ENCODE results near the gene CBL.

The CBL gene

DNA sequence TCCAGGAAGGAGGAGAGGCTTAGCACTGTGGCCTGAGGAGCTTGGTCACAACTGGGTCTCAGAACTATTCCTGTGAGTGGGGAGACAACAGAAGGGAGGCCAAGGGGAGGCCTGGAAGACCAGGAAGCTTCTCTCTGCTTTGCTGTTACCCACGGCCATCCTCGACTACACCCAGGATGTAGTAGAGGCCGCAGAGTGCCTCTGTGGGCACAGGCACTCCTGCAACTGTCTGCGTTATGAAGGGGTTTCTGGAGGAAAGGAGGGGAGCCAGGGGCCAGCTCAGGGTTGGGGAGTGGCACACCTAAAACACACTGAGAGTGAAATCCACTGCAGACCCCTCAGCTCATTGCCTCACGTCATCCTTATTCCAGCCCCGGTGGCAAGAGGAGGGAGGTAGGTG lies 144.2 kb downstream of the CBL start:
- FAIRE-seq, result no peak

DNA sequence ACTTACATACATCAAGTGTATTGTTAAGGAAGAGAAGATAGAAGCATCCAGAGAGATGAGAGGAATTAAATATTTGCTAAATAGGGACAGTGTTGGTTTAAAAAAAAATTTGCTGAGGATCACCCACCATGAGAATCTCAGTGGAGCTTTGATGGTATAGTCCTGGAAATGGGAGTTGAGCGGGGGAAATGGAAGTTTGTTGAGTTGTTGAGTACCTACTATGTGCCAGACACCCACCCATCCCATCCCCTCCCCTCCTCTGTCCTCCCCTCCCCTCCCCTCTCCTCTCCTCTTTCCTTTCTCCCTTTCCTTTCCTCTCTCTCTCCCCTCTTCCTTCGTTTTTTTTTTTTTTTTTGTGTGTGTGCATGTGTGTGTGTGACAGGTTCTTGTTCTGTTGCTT lies 145.1 kb downstream of the CBL start:
- FAIRE-seq, result no peak

DNA sequence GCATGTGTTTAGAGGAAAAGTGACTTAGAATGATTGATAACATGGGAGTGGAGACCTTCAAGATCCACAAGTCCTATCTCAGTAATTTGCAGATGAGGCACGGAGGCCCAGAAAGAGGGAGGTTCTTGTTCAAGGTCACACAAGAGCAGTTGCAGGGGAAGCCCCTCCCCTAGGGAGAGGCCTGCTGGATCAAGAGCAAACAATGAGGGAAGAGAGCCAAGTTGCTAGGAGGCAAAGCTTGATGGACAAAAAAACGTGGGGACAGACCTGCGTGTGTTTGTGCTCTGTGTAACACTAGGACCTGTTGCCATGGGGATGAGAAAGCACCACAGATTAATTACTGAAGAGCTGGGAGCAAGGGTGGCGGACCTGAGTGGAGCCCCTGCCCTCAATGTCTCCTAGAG lies 146.7 kb downstream of the CBL start:
- FAIRE-seq, result no peak

DNA sequence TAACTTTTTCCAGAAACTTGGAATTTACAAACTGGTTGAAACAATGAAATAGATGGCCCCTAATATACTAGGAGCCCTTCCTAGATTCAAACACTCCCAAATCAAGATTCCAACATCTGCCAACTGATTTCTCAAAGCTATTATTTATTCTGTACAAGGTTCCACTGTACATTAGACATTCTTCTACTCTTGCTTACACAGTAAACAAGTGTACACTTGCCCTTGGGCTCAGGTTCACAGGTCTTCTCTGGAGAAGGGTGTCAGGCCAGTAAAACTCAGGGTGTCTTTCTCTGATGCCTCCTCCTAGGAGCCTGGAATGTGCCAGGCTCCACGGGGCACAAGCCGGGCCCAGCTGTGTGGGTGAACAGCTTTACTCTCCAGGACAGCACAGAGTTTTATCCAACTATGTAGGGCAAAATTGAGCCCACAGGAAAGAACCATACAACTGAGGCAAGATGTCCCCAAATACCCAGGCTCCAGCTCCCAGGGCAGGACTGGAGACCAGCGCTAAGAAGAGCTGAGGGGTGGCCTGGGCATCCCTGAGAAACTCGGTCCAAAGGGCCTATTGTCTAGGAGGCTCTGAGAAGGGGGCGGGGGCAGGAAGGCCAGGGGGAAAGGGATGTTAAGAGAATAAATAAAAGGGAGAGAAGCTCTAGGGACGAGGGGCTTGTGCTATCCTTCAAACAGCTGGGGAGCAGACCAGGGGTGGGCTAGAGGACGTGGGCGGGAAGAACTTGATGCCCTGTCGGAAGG lies 149.1 kb downstream of the CBL start:
- no peak for FAIRE-seq

DNA sequence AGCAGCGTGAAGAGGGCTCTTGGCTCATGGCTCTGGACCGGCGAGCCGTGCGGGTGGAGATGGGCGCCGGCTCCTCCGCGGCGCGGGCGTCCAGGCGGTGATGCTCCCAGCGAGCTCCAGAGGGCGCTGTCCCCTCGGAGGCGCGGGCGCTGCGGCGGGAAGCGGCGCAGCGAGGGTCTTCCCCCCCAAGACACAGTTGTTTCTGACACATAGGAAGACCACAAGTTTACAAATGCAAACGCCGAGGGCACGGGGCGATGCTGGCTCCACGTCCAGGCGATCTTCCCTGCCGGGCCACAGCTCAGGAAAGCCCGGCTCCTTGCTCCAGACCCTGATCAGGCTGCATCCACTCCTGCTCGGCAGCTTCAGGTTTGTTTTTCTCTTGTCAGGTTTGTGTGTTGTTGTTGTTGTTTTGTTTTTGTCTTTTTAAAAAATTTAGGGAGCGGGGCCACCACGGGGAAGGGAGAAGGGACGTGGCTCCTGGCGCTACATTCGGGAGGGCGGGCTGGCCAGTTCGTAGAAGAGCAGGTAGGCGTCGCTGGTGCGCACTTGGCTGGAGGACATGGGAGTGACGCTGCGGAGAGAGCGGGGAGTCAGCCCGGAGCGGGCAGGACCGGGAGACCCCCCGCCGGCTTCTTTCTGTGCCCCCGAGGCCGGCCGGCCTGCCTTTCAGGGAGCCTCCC lies 150.4 kb downstream of the CBL start:
- FAIRE-seq, result no peak

DNA sequence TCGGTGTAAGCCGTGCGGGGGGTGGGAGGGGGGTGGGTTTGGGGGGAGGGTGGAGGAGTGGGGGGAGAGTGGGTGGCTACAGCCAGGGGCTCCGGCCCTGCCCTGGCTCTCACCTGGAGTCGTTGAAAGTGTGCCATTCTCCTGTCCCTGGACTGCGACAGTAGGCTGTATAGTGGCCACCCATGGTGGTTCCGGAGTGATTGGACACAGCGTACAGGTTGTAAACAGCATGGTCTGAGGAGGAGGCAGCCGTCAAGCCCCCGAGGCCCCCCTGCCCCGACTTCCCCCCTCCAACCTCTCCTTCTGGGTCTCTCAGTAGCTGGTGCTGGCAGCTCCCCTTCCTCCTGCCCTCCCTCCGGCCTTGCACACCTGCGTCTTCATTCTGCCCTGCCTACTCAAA lies 150.9 kb downstream of the CBL start:
- FAIRE-seq, result no peak
